HG02623 (cell line): ENCODE results near the gene L3MBTL1.

Experiments used
- ATAC-seq: cut with Tn5 transposase; IDR thresholded peaks from one replicate; pipeline ENCODE4 v1.9.1; 2021; ENCODE audit warnings: moderate library complexity; ENCODE audit not compliant: unreplicated experiment

The L3MBTL1 gene

DNA sequence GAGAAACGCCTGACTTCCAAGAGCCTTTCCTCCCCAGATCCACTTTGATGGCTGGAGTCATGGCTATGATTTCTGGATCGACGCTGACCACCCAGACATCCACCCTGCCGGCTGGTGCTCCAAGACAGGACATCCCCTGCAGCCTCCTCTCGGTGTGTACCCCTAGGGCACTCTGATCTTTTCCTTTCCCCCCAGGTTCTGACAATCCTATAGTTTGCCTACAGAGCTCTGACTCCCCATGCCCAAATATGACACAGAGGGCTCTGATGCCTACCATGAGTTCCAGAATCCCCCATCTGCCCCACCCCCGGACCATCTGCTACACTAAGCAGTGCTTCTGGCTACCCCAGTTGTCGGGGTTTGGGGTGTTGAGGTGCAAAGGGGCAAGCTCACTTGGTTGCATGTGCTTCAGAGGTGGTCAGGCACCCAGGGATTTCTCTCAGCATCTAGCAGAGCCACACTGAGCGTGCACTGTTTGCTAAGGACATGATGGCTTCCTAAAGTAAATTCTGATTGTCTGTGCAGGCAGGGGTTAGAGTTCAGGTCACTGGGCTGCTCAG, 27.4 kb downstream of the L3MBTL1 start:
- ATAC-seq = no peak

DNA sequence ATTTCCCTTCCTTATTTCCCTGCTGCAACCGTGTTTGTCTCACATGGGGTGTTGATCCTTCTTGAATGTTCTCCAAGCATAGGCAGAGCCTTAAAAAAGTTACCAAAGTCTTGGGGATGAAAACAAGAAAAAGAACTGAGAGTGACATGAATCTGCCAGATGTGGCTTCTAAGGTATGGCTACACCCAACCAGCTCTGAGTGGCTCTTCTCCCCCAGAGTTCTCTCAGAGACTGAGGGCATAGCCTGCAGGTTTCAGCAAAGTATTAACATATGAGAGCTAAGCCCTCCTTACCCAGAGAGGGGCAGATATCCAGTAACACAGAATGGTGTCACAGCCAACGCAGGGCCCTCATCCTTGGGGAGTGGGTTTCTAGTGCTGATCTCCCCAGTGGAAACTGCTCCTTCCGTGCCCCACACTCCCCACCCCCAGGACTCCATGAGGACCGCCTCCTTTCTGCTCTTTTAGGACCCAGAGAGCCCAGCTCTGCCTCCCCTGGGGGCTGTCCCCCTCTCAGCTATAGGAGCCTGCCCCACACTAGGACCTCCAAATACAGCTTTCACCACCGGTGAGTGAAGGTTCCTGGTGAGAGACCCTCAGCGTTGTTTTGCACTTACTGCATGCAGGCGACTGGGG, 28.0 kb downstream of the L3MBTL1 start:
- no peak for ATAC-seq

GRCh38 chr20:43536041-43536816, 28.7 kb downstream of the L3MBTL1 start:
- ATAC-seq = no peak

- no peak for ATAC-seq
Measured at GRCh38 chr20:43536817-43537440, 29.4 kb downstream of the L3MBTL1 start.

DNA sequence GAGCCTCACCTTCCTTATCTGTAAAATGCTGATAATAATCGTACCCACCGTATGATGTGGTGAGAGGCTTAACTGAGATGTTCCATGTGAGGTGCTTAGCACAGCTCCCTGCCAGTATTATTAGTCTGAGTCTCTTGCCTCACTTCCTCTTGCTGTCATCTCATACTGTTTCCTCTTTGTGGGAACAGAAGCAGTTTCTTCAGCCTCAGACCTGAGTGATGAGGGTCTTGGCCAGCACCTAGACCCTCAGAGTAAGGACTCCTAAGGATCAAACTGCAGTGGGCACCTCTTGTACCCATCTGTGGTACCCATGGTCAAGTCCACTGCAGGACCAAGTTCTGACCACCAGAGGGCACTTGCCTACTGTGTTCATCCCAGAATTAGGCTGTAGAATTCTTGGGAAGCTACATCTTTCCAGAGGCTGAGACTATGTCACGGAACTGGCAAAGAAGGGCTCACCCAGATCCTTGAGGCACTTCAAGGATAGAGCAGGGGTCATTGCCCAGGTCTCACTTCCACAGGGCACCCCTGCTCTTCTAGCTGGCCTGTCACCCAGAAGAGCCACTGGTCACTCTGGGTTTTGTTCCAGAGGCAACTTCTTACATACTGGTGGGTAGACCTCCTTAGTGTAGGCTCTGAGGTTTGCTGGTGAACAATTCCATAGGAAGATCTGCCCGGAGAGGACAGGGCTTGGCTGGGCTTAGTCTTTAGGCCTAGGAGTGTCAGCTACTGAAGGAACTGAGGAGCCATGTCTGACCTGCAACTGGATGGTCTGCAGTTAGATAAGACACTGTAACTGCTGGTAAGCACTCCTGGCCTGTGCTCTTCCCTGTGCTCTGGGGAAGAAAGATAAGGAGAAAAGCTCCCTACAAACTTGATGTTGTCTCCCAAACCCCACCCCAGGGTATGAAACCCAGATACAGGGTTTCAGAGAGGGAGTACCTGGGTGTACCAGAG, 30.7 kb downstream of the L3MBTL1 start:
- no peak for ATAC-seq

GRCh38 chr20:43538878-43539700, 31.6 kb downstream of the L3MBTL1 start:
- no peak for ATAC-seq

DNA sequence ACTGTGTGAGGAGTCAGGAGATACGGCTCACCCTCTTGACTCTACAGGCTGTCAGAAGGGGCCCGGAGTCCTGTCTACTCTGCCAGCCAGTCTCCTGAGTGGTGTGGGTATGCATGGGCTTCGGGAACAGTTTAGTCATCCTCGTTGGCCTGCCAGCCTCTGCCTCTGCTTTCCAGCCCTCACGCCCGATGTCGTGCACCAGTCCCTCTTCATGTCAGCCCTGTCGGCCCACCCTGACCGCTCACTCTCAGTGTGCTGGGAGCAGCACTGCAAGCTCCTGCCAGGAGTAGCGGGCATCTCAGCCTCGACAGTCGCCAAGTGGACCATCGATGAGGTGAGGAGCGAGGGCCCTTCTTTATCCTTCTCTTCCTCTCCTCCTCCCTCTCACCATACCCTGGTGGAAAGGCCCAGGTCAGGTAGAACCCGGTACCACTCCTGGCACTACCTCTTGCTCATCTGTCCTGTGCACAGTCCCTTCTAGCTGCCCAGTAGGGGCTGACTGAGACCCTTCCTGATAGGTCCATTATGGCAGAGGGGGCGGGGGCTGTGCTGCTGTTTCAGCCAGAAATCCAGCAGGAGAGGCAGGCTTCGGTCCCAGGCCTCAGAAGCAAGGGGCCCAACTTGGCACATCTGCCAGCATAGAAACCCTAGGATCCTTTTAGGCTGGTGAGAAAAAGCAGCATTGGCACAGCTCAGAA, 32.6 kb downstream of the L3MBTL1 start:
- no peak for ATAC-seq

DNA sequence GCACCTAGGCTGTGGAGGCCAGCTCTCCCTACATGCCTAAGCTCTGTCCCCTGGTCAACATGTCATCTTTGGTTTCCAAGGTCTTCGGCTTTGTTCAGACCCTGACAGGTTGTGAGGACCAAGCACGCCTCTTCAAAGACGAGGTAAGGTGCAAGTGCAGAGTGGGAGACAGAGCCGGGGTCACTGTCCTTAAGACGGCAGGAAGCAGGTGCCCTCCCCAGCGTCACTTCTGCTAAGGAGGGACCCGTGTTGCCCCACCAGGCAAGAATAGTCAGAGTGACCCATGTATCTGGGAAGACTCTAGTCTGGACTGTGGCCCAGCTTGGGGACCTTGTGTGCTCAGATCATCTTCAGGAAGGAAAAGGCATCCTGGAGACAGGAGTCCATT, 33.2 kb downstream of the L3MBTL1 start:
- ATAC-seq = no peak

GRCh38 chr20:43541214-43541613, 33.7 kb downstream of the L3MBTL1 start:
- no peak for ATAC-seq

DNA sequence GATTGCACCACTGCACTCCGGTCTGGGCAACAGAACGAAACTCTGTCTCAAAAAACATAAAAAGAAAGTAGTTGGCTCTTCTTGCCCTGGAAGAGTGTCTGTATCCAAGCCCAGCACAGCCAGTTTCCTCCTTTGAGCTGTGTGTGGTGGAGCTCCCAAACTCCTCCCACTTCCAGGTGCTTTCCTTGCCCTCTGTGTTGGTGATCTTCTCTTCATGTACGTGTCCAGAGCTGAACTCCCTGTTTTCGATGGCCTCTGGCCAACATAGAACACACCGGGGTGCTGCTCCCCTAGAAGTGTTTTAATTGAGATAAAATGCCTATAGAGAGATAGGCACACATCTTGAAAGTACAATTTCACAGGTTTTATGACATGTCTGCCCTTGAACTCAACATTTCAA, 34.7 kb downstream of the L3MBTL1 start:
- ATAC-seq = no peak

DNA sequence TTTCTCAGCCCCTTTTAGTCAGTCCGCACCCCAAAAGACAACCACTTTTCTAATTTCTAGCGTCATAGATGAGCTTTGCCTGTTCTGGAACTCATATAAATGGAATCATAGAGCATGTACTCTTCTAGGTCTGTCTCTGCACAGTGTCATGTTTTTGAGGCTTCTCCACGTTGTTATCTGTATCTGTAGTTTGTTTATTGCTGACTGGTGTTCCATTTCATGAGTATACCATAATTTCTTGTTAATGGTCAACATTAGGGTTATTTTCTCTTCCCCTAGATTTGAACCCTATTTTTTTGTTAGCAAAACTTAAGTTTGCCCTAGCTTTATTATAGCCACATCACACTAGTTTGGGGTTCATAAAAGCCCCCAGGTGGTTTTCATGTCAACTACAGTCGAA, 35.2 kb downstream of the L3MBTL1 start:
- ATAC-seq = no peak

GRCh38 chr20:43543138-43543537, 35.6 kb downstream of the L3MBTL1 start:
- ATAC-seq = no peak

- ATAC-seq = no peak
Measured at GRCh38 chr20:43544501-43544900, 37.0 kb downstream of the L3MBTL1 start.

GRCh38 chr20:43545837-43546578, 38.5 kb downstream of the L3MBTL1 start:
- no peak for ATAC-seq

DNA sequence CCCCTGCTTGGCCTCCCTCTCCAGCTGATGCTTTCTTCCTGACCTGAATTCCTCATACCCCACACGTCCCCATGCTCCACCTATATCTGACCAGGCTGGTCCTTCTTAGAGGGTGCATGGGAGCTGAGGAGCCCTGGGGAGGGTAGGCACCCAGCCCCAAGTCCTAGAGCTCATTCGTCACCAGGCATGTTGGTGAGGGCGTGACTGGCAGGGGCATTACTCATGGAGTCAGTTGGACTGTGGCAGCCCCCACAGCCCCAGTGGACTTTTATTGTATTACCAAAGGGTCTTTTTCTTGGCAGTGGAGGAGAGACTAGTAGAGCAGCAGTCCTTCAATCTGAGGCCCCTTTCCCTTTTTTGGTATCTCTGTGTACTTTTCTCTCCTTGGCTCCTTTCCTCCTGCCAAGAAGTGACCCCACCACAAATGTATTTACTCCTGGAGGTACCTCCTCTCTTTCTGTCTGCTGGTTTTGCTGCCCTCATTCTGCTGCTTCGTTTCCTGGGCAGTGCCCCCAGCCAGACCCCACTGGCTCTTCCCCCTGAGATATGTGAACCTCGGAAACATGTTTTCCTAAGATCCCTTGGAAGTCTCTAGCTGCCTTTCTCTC, 40.9 kb downstream of the L3MBTL1 start:
- no peak for ATAC-seq

DNA sequence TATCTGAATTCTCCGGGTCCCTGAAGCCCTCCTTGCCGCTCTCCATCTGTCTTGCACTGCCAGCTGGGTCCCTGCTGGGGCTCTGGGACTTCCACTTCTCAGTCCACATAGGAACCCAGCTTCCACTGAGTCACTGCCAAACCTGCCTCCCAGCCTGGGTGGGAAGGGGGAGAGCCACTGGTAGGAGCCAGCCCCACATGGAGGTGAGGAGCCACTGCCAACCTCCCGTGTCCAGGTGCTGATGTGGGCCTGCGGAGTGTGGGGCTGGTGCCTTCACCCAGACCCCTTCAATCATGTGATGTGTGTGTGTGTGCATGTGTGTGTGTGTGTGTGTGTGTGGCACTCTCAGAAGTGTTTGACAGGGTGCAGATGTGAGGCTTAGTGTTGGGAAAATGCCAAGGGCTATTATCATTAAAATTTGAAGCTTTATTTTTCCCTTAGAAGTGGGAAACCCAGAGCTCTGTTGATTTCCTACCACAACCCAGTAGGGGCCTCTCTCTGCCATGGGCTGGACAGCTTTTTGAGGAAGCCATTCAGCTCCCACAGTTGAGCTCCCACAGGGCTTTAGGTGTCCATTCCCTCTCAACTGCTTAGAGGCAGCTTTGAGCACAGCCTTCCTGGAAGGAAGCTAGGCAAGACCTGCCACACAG, 42.0 kb downstream of the L3MBTL1 start:
- ATAC-seq = no peak

DNA sequence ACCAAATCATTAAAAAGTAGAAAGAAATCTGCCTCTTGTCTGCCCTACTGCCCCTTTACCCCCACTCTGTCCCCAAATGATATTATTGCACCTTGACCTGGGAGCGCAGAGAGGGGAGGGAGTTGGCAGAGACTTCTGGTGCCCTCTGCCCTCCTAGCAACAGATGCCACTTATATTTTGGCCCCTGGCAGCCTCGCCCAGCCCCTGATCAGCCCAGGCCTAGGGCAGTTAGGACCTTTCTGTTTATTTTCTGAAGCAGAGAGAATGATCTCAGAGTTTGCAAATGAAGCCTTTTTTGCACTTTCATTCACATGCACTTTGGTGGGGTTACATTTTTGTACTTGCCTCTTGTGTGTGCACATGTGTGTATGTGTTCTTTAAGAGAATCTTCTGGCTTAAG, 43.0 kb downstream of the L3MBTL1 start:
- no peak for ATAC-seq

DNA sequence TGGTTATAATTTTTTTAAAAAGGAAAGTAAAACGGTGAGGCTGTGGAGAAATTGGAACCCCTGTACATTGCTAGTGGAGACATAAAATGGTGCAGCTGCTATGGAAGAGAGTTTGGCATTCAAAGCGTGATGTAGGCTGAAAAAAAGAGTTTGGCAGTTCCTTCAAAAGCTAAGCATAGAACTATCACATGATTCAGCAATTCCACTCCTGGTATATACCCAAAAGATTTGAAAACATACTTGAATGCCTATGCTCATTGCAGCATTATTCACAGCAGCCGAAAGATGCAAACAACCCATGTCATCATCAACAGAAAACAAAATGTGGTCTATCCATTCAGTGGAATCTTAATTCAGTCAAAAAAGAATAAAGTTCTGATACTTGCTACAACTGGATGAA, 46.9 kb downstream of the L3MBTL1 start:
- no peak for ATAC-seq
